ENCODE data around the gene THSD7A. TPM values are rescaled to one million over a fixed set of nuclear protein-coding genes. Genes with fewer than 3 reads are reported as not detected.

The THSD7A gene
- total and polyA plus RNA-seq, 11 donors, result 0.11 to 5.2 (median 1.1) TPM

DNA sequence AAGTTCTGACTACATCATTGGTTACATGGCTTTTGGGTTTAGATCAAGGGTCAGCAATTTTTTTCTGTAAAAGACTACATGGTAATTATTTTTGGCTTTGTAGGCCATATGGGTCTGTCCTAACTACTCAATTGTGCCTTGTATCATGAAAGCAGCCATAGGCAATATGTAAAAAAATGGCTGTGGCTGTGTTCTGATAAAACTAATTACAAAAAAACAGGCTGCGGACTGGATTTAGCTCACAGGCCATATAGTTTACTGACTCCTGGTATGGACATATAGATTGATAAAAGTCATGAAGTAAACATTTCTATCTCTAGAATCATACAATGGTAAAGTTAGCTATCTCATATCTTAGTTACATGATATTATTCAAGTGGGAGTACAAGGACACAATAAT lies 375.4 kb downstream of the THSD7A start:
- DNase-seq, result no peak
- WGBS, 4 donors, result 96 to 99% (median 97%) methylated on average over 1 of the region's 1 CpG
- Histone ChIP-seq H3K9me3 (no peaks in the 10 kb centered on the region), H3K27ac (no peak overlapping the region), H3K4me3 (no peak overlapping the region), H3K4me1 (peaks cover 0 to 13% (median 2%) of the 10 kb centered on the region in 12 donors), H3K36me3 (no peaks in the 10 kb centered on the region), H3K27me3 (no peaks in the 10 kb centered on the region)
- TF ChIP-seq POLR2A (IDR thresholded peaks at IDR 0.05), result no peak
- TF ChIP-seq, protein P1, sequence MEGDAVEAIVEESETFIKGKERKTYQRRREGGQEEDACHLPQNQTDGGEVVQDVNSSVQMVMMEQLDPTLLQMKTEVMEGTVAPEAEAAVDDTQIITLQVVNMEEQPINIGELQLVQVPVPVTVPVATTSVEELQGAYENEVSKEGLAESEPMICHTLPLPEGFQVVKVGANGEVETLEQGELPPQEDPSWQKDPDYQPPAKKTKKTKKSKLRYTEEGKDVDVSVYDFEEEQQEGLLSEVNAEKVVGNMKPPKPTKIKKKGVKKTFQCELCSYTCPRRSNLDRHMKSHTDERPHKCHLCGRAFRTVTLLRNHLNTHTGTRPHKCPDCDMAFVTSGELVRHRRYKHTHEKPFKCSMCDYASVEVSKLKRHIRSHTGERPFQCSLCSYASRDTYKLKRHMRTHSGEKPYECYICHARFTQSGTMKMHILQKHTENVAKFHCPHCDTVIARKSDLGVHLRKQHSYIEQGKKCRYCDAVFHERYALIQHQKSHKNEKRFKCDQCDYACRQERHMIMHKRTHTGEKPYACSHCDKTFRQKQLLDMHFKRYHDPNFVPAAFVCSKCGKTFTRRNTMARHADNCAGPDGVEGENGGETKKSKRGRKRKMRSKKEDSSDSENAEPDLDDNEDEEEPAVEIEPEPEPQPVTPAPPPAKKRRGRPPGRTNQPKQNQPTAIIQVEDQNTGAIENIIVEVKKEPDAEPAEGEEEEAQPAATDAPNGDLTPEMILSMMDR (IDR thresholded peaks at IDR 0.05), result no peak
- intact Hi-C loops (cut with DNase I), result loop anchor here in 1 of 10 donors (10.0 kb wide), 1 partner anchor 158 kb away; no protein-coding TSS in a partner anchor
- no peak for ATAC-seq

DNA sequence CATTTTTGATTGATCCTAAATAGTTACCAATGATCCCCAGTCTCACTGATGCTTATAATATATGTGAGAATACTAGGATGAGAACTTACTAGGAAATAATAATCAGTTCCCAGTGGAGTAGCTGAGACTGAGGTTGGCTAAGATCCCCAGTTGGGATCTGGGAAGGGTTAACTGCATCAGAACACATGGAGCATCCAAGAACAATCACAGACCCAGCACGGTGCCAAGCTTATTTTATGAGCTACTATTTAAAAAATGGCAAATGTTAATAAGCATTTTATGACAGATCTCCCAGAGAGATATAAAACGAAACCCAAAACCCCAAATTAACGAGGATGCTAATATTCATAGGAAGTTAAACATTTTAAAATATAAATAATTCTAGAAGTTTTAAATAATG lies 379.5 kb downstream of the THSD7A start:
- Histone ChIP-seq H3K36me3 (no peaks in the 10 kb centered on the region), H3K4me3 (no peak overlapping the region), H3K9me3 (no peaks in the 10 kb centered on the region), H3K27ac (no peak overlapping the region), H3K4me1 (no peaks in the 10 kb centered on the region), H3K27me3 (no peaks in the 10 kb centered on the region)
- ATAC-seq, result no peak
- intact Hi-C loops (cut with DNase I), result loop anchor here in 1 of 10 donors (10.0 kb wide), 1 partner anchor 162 kb away; no protein-coding TSS in a partner anchor
- TF ChIP-seq POLR2A (IDR thresholded peaks at IDR 0.05), result no peak
- TF ChIP-seq, protein P1 (IDR thresholded peaks at IDR 0.05), result no peak
- DNase-seq, result no peak
- WGBS, 4 donors, result 69 to 80% (median 74%) methylated on average over 3 of the region's 3 CpGs

DNA sequence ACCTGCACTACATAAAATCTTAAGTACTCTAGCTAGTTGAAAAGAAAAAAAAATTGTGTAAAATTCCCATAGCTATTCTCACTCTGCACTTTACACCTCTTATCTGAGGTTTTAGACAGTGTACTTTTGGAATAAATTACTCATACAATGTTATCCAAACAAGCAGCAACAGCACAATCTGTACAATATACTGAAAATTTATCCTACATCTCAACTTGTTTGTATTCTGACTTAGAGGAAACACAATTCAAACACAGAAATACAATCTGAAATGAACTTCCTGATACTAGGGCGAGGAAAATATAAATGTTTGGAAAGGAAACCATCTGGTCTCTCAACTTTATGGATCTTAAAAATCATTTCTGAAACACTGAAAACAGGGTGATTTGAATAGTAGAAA lies 381.7 kb downstream of the THSD7A start:
- Histone ChIP-seq H3K4me1 (no peaks in the 10 kb centered on the region), H3K27ac (no peak overlapping the region), H3K36me3 (no peaks in the 10 kb centered on the region), H3K9me3 (no peaks in the 10 kb centered on the region), H3K4me3 (no peak overlapping the region), H3K27me3 (no peaks in the 10 kb centered on the region)
- ATAC-seq (no peak), DNase-seq (no peak)
- 41 to 64% (median 57%) methylated on average over 1 of the region's 1 CpG for WGBS, 4 donors
- TF ChIP-seq, protein P1 (IDR thresholded peaks at IDR 0.05), result no peak
- TF ChIP-seq POLR2A (IDR thresholded peaks at IDR 0.05), result no peak
- intact Hi-C loops (cut with DNase I), result loop anchor here in 1 of 10 donors (10.0 kb wide), 1 partner anchor 165 kb away; no protein-coding TSS in a partner anchor

DNA sequence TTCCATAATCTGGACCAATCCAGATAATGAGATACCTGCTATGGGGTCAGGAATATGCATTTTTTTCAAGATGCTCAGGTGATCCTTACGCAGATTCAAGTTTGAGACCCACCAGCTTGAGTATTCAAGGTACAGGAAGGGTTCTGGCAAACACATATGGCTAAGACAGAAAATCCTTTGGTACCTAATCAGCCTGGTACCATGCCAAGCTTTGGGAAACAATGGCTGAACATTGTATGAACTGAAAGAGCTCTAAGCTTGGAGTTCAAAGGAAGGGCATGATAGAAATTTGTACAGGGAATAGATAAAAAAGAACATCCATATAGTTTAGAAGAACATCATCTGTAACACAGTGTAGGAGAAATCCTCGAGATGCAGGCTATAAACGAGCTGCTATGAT lies 382.7 kb downstream of the THSD7A start:
- Histone ChIP-seq H3K27me3 (no peaks in the 10 kb centered on the region), H3K27ac (no peak overlapping the region), H3K36me3 (no peaks in the 10 kb centered on the region), H3K4me3 (no peak overlapping the region), H3K4me1 (no peaks in the 10 kb centered on the region), H3K9me3 (no peaks in the 10 kb centered on the region)
- TF ChIP-seq POLR2A (IDR thresholded peaks at IDR 0.05), result no peak
- TF ChIP-seq, protein P1 (IDR thresholded peaks at IDR 0.05), result no peak
- DNase-seq (no peak), ATAC-seq (no peak)
- 83 to 92% (median 87%) methylated on average over 3 of the region's 3 CpGs for WGBS, 4 donors
- intact Hi-C loops (cut with DNase I), result no loop called here

All from heart left ventricle (tissue), 16 donors.